ENCODE data around the gene DRD4.

DRD4 gene

DNA sequence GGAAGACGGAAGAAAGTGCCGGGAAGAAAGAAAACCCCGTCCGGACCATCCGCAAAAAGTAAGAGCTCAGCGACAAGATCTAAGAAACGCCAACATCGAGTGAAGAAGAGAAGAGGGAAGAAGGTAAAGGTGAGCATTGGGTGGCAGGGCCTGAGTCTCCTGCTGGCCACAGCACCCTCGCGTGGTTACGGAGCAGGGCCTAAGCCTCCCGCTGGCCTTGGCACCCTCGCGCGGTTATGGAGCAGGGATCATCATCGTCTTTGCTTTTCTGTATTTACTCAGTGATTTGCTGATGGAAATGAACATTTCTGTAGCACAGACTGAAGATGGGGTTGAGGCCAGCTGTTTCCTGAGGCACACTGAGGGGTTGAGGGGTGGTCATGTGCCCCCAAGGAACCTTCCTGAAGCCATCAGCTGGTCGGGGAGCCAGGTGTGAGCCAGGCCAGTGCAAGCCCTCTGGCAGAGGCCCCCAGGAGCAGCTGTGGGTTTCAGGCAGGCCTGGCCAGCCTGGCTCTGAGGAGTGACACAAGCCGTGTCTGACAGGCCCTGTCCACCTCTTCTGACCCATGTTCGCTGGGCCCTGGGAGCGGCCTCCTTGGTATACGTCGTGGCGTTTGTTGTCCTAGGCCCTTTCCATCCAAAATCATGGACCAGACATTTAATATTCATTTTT lies 35.4 kb upstream of the DRD4 start:
- no peak overlapping the region for H3K4me3 ChIP-seq (replicated peaks in 1 of 2; ENCODE audit: low read depth in 2 of 2, low read length in 2 of 2)
- DNase-seq (ENCODE audit: low read depth in 2 of 2) = no peak
- TF ChIP-seq, protein P1, sequence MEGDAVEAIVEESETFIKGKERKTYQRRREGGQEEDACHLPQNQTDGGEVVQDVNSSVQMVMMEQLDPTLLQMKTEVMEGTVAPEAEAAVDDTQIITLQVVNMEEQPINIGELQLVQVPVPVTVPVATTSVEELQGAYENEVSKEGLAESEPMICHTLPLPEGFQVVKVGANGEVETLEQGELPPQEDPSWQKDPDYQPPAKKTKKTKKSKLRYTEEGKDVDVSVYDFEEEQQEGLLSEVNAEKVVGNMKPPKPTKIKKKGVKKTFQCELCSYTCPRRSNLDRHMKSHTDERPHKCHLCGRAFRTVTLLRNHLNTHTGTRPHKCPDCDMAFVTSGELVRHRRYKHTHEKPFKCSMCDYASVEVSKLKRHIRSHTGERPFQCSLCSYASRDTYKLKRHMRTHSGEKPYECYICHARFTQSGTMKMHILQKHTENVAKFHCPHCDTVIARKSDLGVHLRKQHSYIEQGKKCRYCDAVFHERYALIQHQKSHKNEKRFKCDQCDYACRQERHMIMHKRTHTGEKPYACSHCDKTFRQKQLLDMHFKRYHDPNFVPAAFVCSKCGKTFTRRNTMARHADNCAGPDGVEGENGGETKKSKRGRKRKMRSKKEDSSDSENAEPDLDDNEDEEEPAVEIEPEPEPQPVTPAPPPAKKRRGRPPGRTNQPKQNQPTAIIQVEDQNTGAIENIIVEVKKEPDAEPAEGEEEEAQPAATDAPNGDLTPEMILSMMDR (IDR thresholded peaks at IDR 0.05; ENCODE audit: low read depth, low read length) = no peak

DNA sequence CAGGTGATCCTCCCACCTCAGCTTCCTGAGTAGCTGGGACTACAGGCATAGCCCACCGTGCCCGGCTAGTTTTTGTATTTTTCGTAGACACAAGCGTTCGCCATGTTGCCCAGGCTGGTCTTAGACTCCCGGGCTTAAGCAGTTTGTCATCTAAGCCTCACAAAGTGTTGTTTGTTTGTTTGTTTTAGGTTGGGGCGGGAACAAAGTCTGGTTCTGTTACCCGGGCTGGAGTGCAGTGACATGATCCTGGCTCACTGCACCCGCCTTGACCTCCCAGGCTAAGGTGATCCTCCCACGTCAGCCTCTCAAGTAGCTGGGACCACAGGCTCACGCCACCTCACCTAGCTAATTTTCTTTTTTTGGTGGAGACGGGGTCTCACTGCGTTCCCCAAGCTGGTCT lies 33.9 kb upstream of the DRD4 start:
- no peak overlapping the region for H3K4me3 ChIP-seq (replicated peaks in 1 of 2; ENCODE audit: low read depth in 2 of 2, low read length in 2 of 2)
- TF ChIP-seq, protein P1 (IDR thresholded peaks at IDR 0.05; ENCODE audit: low read depth, low read length) = no peak
- DNase-seq (ENCODE audit: low read depth in 2 of 2) = no peak

DNA sequence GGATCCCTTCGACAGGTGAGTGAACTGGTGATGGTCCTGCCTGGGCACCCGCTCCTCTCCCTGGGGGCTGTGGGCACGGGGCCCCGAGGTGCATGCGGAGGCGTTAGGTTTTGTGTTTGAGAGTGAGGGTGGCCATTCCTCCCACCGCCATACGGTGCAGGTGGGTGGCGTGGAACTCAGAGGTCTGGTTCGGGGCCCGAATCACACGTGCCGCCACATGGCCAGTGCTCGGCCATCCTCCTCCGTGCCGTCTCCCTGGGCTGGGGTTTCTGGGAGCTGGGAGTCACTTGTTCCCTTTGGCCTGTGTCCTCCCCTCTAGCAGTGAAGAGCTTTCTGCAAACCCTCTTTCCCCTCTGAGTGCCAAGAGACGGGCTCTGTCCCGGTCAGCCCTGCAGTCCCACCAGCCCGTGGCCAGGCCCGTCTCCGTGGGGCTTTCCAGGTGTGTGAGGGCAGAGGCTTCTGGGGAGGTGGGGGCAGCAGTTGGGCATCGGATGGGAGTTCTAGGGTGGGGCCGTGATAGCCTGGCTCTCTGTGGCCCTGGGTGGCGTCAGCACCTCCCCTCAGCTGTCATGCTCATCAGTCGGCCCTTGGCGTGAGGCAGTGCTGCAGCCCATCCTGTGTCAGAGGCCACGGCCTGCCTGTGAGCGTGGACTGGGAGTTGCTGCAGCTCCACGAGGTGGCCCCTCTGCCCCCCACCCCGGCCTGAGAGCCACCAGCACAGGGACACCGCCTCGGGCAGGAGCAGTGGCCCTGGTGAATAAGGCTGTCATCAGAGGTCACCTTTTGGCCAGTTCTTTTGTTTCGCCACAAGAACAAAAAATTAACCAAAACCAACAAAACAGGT lies 31.6 kb upstream of the DRD4 start:
- no peak overlapping the region for H3K4me3 ChIP-seq (replicated peaks in 1 of 2; ENCODE audit: low read depth in 2 of 2, low read length in 2 of 2)
- no peak for DNase-seq (ENCODE audit: low read depth in 2 of 2)
- TF ChIP-seq, protein P1 (IDR thresholded peaks at IDR 0.05; ENCODE audit: low read depth, low read length) = no peak

DNA sequence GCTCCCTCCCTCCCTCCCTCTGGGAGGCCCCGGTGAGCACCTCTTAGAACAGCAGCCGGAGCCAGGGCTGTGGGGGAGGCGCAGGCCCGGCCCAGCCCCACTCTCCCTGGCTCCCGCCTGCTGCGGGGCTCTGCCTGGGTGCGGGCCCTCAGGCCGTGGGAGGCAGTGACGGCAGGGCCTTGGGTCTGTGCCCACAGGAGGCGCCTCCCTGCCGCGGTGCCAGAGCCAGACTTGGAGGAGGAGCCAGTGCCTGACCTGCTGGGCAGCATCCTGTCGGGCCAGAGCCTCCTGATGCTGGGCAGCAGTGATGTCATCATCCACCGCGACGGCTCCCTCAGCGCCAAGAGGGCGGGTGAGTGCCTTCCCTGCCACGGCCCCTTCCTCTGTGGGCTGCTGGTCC lies 30.8 kb upstream of the DRD4 start:
- TF ChIP-seq, protein P1 (IDR thresholded peaks at IDR 0.05; ENCODE audit: low read depth, low read length) = no peak
- H3K4me3 ChIP-seq (replicated peaks in 1 of 2; ENCODE audit: low read depth in 2 of 2, low read length in 2 of 2) = no peak overlapping the region
- DNase-seq (ENCODE audit: low read depth in 2 of 2) = peak; percentile 51 to 84

DNA sequence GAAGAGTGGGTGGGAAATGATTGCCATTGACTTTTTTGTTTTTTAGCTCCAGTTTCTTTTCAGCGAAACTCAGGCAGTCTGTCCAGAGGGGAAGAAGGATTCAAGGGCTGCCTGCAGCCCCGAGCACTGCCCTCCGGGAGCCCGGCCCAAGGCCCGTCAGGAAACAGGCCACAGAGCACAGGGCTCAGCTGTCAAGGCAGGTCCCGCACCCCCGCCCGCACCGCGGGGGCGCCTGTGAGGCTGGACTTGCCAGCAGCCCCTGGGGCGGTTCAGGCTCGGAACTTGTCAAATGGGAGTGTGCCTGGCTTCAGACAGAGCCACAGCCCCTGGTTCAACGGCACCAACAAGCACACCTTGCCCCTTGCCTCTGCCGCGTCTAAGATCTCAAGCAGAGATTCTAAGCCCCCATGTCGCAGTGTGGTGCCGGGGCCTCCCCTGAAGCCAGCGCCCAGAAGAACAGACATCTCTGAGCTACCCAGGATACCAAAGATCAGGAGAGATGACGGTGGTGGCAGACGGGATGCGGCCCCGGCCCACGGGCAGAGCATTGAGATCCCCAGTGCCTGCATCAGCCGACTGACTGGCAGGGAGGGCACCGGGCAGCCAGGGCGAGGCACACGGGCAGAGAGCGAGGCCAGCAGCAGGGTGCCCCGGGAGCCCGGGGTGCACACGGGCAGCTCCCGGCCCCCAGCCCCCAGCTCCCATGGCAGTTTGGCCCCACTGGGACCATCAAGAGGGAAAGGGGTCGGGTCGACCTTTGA lies 29.9 kb upstream of the DRD4 start:
- H3K4me3 ChIP-seq (replicated peaks in 1 of 2; ENCODE audit: low read depth in 2 of 2, low read length in 2 of 2) = no peak overlapping the region
- TF ChIP-seq, protein P1 (IDR thresholded peaks at IDR 0.05; ENCODE audit: low read depth, low read length) = no peak
- DNase-seq (ENCODE audit: low read depth in 2 of 2) = no peak

DNA sequence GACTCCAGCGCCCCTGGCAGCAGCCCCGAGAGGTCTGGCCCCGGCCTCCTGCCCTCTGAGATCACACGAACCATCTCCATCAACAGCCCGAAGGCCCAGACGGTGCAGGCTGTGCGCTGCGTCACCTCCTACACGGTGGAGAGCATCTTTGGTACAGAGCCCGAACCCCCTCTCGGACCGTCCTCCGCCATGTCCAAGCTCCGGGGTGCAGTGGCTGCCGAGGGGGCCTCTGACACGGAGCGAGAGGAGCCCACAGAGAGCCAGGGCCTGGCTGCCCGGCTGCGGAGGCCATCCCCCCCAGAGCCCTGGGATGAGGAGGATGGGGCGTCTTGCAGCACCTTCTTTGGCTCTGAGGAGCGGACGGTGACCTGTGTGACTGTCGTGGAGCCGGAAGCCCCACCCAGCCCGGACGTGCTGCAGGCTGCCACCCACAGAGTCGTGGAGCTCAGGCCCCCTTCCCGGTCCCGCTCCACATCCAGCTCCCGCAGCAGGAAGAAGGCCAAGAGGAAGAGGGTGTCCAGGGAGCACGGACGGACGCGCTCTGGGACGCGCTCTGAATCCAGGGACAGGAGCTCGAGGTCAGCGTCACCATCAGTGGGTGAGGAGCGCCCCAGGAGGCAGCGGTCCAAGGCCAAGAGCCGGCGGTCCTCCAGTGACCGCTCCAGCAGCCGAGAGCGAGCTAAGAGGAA lies 29.0 kb upstream of the DRD4 start:
- TF ChIP-seq, protein P1 (IDR thresholded peaks at IDR 0.05; ENCODE audit: low read depth, low read length) = no peak
- DNase-seq (ENCODE audit: low read depth in 2 of 2) = no peak
- H3K4me3 ChIP-seq (replicated peaks in 1 of 2; ENCODE audit: low read depth in 2 of 2, low read length in 2 of 2) = no peak overlapping the region
